HG03280 (cell line): ENCODE measurements around the gene ZCCHC12.

Source experiments
- ATAC-seq: cut with Tn5 transposase; IDR thresholded peaks from one replicate; pipeline ENCODE4 v1.9.1; 2021; ENCODE audit warnings: mild to moderate bottlenecking, moderate library complexity; ENCODE audit not compliant: unreplicated experiment

The ZCCHC12 gene

DNA sequence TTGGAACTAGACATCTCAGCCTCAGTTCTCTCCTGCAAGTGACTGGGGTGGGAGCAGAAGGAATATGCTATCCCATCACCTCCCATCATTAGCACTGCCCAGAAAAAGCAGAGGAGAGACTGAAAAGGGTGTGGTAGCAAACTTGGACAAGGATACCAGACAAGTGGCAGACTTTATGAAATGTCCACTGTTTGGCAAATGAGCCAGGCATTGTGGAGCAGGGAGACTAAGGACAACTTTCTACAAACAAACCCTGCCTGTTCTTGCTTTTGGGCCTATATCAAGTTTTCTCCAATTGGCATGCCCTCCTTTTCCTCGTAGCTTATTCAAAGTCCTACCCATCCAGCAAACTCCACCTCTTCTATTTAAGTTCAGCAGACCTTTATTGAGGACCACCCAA, 41.6 kb downstream of the ZCCHC12 start:
- no peak for ATAC-seq

DNA sequence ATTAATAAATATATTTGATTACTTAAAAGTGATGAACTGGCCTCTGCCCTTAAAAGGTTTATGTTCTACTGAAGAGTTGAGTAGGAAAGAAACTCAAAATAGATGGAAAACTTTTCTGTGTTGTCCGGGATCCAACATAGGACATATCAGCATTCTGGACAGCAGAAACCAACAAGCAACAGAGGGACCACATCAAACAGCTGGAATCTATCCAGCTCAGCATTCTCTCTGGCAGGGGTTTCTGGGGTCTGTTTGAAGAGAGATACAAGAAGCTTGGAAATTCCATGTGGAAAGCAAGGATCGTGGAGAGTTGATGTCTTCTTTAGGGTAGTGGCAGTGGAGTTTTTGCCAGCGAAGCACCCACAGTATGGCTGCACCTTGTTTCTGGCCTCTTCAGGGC, 43.6 kb downstream of the ZCCHC12 start:
- no peak for ATAC-seq

DNA sequence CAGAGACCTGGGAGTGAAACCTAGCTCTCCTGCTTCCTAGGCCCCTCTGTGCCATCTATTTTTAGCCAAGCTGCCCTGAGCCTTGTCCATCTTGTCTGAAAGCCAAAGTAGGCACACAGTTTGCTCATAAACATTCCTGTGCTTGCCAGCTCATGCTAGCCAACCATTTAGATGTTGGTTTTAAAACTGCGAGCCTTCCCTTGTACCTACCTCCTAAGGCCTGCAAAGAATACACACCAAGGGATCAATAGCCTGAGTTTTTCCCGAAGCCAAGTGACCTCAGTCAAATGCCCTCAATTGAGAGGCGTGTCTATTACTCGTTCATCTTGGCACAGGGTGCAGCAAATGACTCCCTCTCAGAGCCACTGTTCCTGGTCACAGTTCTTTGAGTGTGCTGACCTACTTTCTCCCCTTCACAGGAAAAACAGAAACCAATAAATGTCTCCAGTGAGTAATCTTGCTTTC, 48.5 kb downstream of the ZCCHC12 start:
- ATAC-seq, result no peak
